ENCODE measurements around the gene EIF3K.

DNA sequence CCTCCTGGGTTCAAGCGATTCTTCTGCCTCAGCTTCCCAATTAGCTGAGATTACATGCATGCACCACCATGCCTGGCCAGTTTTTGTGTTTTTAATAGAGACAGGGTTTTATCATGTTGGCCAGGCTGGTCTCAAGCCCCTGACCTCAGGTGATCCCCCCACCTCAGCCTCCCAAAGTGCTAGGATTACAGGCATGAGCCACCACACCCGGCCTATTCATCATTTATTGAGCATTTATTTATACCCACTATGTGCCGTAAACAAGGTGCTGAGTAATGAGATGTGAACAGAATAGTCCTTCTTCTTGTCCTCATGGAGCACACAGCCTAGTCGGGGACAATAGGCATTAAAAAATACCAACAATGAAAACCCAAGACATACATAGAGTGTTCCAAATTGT lies 54.0 kb downstream of the EIF3K start:
- TF ChIP-seq, protein P1, sequence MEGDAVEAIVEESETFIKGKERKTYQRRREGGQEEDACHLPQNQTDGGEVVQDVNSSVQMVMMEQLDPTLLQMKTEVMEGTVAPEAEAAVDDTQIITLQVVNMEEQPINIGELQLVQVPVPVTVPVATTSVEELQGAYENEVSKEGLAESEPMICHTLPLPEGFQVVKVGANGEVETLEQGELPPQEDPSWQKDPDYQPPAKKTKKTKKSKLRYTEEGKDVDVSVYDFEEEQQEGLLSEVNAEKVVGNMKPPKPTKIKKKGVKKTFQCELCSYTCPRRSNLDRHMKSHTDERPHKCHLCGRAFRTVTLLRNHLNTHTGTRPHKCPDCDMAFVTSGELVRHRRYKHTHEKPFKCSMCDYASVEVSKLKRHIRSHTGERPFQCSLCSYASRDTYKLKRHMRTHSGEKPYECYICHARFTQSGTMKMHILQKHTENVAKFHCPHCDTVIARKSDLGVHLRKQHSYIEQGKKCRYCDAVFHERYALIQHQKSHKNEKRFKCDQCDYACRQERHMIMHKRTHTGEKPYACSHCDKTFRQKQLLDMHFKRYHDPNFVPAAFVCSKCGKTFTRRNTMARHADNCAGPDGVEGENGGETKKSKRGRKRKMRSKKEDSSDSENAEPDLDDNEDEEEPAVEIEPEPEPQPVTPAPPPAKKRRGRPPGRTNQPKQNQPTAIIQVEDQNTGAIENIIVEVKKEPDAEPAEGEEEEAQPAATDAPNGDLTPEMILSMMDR (IDR thresholded peaks at IDR 0.05): no peak
- TF ChIP-seq POLR2A (IDR thresholded peaks at IDR 0.05): no peak
